Endodermal cell (in vitro differentiated cells): ENCODE data around the gene ID4. TPM values are rescaled to one million over a fixed set of nuclear protein-coding genes. Genes with fewer than 3 reads are reported as not detected.

ENCODE experiments used
- DNase-seq: peaks from one replicate; pipeline ENCODE4 v3.0.0-alpha.2; 2017
- H3K27ac ChIP-seq: 2 replicates; pipeline ENCODE4 v1.5.1; 2013; ENCODE audit warnings: mild to moderate bottlenecking, low read depth, low read length, moderate library complexity
- H3K27me3 ChIP-seq: 2 replicates; pipeline ENCODE4 v1.6.1; 2013; ENCODE audit warnings: mild to moderate bottlenecking, low read length, moderate library complexity; ENCODE audit not compliant: insufficient read depth, control insufficient read depth, poor library complexity, severe bottlenecking
- H3K36me3 ChIP-seq: 2 replicates; pipeline ENCODE4 v1.7.0; 2013; ENCODE audit warnings: mild to moderate bottlenecking, low read length, moderate library complexity; ENCODE audit not compliant: control insufficient read depth, insufficient read depth
- H3K4me1 ChIP-seq: one replicate; pipeline ENCODE4 v1.7.0; 2013; ENCODE audit warnings: low read length; ENCODE audit not compliant: control insufficient read depth, insufficient read depth
- H3K4me3 ChIP-seq: 2 replicates; pipeline ENCODE4 v1.5.1; 2013; ENCODE audit warnings: mild to moderate bottlenecking, low read length, moderate library complexity
- H3K9ac ChIP-seq: 2 replicates; pipeline ENCODE4 v1.6.1; 2013; ENCODE audit warnings: mild to moderate bottlenecking, low read length, moderate library complexity; ENCODE audit not compliant: poor library complexity, severe bottlenecking; ENCODE audit errors: extremely low read depth
- H3K9me3 ChIP-seq: 2 replicates; pipeline ENCODE4 v1.6.1; 2013; ENCODE audit warnings: mild to moderate bottlenecking, low read length, moderate library complexity; ENCODE audit not compliant: control insufficient read depth
- H3K27ac Mint-ChIP-seq: 2 replicates; pipeline ENCODE4 v1.8.0; 2020; ENCODE audit warnings: mixed read lengths
- H3K27me3 Mint-ChIP-seq: 2 replicates; pipeline ENCODE4 v1.8.0; 2021; ENCODE audit warnings: mild to moderate bottlenecking, mixed read lengths; ENCODE audit not compliant: insufficient read depth
- H3K36me3 Mint-ChIP-seq: 2 replicates; pipeline ENCODE4 v1.8.0; 2020; ENCODE audit warnings: low read depth, mixed read lengths
- H3K4me1 Mint-ChIP-seq: 2 replicates; pipeline ENCODE4 v1.8.0; 2020; ENCODE audit warnings: mixed read lengths
- H3K4me3 Mint-ChIP-seq: 2 replicates; pipeline ENCODE4 v1.8.0; 2020; ENCODE audit warnings: mild to moderate bottlenecking, moderate library complexity, mixed read lengths
- H3K9me3 Mint-ChIP-seq: 2 replicates; pipeline ENCODE4 v1.8.0; 2020; ENCODE audit warnings: mild to moderate bottlenecking, mixed read lengths
- WGBS, 2 experiments: methylation state at CpG; one replicate each; pipeline versions ENCODE4 v1.1.5 to v1.1.7; 2013; ENCODE audit warnings: missing lambda C conversion rate in 2 of 2, mixed read lengths in 1 of 2; ENCODE audit not compliant: insufficient coverage in 1 of 2, insufficient read length in 1 of 2; 5-methylcytosine and 5-hydroxymethylcytosine counted together
- total RNA-seq, 2 donors: library from RNA; stranded (reverse); fragmentation: NEBNext Ultra II Directional in 1 of 2; extraction: Animal tissue kit (Norgen Biotek cat#: 25700) in 1 of 2; gene quantifications; 2 replicates in 1 of 2; 3 replicates in 1 of 2; pipeline ENCODE4 v1.2.1, GENCODE V29; 2021
- TF ChIP-seq, protein P1 (sequence below): fragments of 200-600 bp; sonication (generic); conservative IDR thresholded peaks from 2 replicates; pipeline ENCODE4 v1.5.0; 2021; ENCODE audit warnings: antibody characterized with exemption, mild to moderate bottlenecking

Gene ID4
- total RNA-seq, 2 donors from 2014 or later: 38.5 to 39.3 TPM

DNA sequence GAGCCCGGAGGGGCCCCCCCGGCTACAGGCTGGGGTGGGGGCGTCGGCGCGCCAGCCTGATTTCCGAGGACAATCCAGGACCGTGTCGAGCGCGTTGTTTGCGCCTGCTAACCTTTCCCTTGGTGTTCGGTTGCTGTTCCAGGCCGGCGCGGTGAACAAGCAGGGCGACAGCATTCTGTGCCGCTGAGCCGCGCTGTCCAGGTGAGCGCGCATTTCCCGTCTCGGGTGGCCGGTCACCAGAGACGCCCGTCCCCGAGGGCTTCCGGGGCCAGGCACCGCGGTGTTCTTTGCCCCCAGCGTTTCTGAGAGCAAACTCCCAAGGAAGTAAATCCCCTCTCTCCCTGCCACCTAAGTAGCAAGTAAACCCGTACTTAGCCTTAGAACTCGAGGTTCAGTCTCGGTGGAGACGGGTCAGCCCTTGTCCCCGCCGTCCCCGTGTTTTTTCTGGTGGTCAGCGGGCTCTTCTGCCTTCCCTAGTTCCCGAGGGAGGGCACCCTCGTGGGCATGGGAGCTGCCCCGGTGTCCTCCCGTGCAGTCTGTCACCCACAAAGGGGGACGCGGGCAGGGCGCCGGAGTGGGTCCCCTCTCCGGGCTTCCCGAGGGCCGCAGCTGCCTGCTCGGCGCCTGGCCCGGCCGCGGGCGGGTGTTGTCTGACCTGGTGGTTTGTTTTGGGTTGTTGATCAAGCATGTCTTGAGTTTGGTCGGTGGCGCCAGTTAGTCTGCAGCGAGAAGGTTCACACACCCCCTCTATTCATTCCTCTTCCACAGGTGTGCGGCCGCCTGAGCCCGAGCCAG, 1.5 kb downstream of the ID4 start:
- TF ChIP-seq, protein P1, sequence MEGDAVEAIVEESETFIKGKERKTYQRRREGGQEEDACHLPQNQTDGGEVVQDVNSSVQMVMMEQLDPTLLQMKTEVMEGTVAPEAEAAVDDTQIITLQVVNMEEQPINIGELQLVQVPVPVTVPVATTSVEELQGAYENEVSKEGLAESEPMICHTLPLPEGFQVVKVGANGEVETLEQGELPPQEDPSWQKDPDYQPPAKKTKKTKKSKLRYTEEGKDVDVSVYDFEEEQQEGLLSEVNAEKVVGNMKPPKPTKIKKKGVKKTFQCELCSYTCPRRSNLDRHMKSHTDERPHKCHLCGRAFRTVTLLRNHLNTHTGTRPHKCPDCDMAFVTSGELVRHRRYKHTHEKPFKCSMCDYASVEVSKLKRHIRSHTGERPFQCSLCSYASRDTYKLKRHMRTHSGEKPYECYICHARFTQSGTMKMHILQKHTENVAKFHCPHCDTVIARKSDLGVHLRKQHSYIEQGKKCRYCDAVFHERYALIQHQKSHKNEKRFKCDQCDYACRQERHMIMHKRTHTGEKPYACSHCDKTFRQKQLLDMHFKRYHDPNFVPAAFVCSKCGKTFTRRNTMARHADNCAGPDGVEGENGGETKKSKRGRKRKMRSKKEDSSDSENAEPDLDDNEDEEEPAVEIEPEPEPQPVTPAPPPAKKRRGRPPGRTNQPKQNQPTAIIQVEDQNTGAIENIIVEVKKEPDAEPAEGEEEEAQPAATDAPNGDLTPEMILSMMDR: no peak
- peaks cover 26% of the 10 kb centered on the region for H3K4me1 Mint-ChIP-seq
- DNase-seq: peak; percentile 92
- H3K9ac ChIP-seq: peak overlapping the region; percentile 59
- no peak overlapping the region for H3K27ac ChIP-seq
- peak overlapping the region; percentile 90 for H3K4me3 ChIP-seq
- H3K9me3 Mint-ChIP-seq: no peaks in the 10 kb centered on the region
- peak overlapping the region; percentile 93 for H3K27ac Mint-ChIP-seq
- 0% methylated on average over 5 to 60 of the region's 63 CpGs for WGBS, 2 experiments
- peaks cover 22% of the 10 kb centered on the region for H3K27me3 Mint-ChIP-seq
- H3K36me3 ChIP-seq: no peaks in the 10 kb centered on the region
- H3K4me3 Mint-ChIP-seq: peak overlapping the region; percentile 78
- H3K9me3 ChIP-seq: no peaks in the 10 kb centered on the region
- H3K27me3 ChIP-seq: peaks cover 20% of the 10 kb centered on the region
- peaks cover 17% of the 10 kb centered on the region for H3K36me3 Mint-ChIP-seq
- peaks cover 14% of the 10 kb centered on the region for H3K4me1 ChIP-seq

DNA sequence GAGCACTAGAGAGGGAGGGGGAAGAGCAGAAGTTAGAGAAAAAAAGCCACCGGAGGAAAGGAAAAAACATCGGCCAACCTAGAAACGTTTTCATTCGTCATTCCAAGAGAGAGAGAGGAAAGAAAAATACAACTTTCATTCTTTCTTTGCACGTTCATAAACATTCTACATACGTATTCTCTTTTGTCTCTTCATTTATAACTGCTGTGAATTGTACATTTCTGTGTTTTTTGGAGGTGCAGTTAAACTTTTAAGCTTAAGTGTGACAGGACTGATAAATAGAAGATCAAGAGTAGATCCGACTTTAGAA, 2.0 kb downstream of the ID4 start:
- Histone ChIP-seq H3K9ac (peak overlapping the region; percentile 47), H3K27ac (no peak overlapping the region), H3K27me3 (peaks cover 20% of the 10 kb centered on the region), H3K4me3 (peak overlapping the region; percentile 90), H3K4me1 (peaks cover 14% of the 10 kb centered on the region), H3K9me3 (no peaks in the 10 kb centered on the region), H3K36me3 (no peaks in the 10 kb centered on the region)
- WGBS, 2 experiments: 11% methylated on average over 6 of the region's 7 CpGs; no CpG with 5 or more reads in 1 of the 2 experiments
- Mint-ChIP-seq H3K9me3 (no peaks in the 10 kb centered on the region), H3K27me3 (peaks cover 19% of the 10 kb centered on the region), H3K4me3 (peak overlapping the region; percentile 78), H3K4me1 (peaks cover 31% of the 10 kb centered on the region), H3K27ac (peak overlapping the region; percentile 93), H3K36me3 (peaks cover 17% of the 10 kb centered on the region)
- no peak for DNase-seq
- TF ChIP-seq, protein P1: no peak

DNA sequence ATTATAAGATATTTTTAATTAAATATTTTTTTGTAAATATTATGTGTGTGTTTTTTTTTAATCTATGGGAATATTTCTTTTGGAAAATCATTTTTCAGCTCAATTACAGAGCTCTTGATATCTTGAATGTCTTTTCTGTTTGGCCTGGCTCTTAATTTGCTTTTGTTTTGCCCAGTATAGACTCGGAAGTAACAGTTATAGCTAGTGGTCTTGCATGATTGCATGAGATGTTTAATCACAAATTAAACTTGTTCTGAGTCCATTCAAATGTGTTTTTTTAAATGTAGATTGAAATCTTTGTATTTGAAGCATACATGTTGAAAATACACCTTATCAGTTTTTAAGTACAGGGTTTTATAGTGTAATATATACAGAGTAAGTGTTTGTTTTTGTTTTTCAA, 2.6 kb downstream of the ID4 start:
- H3K4me1 ChIP-seq: peaks cover 14% of the 10 kb centered on the region
- peak overlapping the region; percentile 78 for H3K4me3 Mint-ChIP-seq
- H3K9me3 ChIP-seq: no peaks in the 10 kb centered on the region
- H3K27ac Mint-ChIP-seq: no peak overlapping the region
- 78% methylated on average over 1 of the region's 1 CpG; no CpG with 5 or more reads in 1 of the 2 experiments for WGBS, 2 experiments
- peak overlapping the region; percentile 90 for H3K4me3 ChIP-seq
- no peaks in the 10 kb centered on the region for H3K36me3 ChIP-seq
- peaks cover 14% of the 10 kb centered on the region for H3K27me3 Mint-ChIP-seq
- H3K4me1 Mint-ChIP-seq: peaks cover 35% of the 10 kb centered on the region
- DNase-seq: no peak
- TF ChIP-seq, protein P1: no peak
- no peak overlapping the region for H3K9ac ChIP-seq
- H3K36me3 Mint-ChIP-seq: peaks cover 17% of the 10 kb centered on the region
- H3K27ac ChIP-seq: no peak overlapping the region
- H3K9me3 Mint-ChIP-seq: no peaks in the 10 kb centered on the region
- peaks cover 17% of the 10 kb centered on the region for H3K27me3 ChIP-seq
